Cerebellar cortex (tissue), 1 donor: ENCODE measurements around the gene RAD51AP1.
A peak's percentile ranks its signal among the peaks of the same experiment; 100 is the strongest.

ENCODE experiments used
- DNase-seq: peaks from one replicate; pipeline ENCODE4 v3.0.0-alpha.2; 2015; ENCODE audit warnings: low spot score

Gene RAD51AP1

GRCh38 chr12:4545195-4545594 lies 6.5 kb downstream of the RAD51AP1 start:
- no peak for DNase-seq

- no peak for DNase-seq
Measured at GRCh38 chr12:4552191-4552590, 13.5 kb downstream of the RAD51AP1 start.

- no peak for DNase-seq
Measured at GRCh38 chr12:4553943-4554342, 15.3 kb downstream of the RAD51AP1 start.

- no peak for DNase-seq
Measured at GRCh38 chr12:4555804-4556203, 17.1 kb downstream of the RAD51AP1 start.

- no peak for DNase-seq
Measured at GRCh38 chr12:4556735-4557530, 18.2 kb downstream of the RAD51AP1 start.

GRCh38 chr12:4557586-4557985 lies 18.9 kb downstream of the RAD51AP1 start:
- no peak for DNase-seq

- no peak for DNase-seq
Measured at GRCh38 chr12:4558171-4558570, 19.5 kb downstream of the RAD51AP1 start.

- DNase-seq = peak; percentile 9
Measured at GRCh38 chr12:4562034-4562657, 23.5 kb downstream of the RAD51AP1 start, which contains the start of gene DYRK4. DYRK4 (plus strand) TSS chr12:4562208; CDS start chr12:4562246, 38 bp downstream.

GRCh38 chr12:4563336-4563735 lies 24.6 kb downstream of the RAD51AP1 start:
- no peak for DNase-seq

- no peak for DNase-seq
Measured at GRCh38 chr12:4564818-4565217, 26.1 kb downstream of the RAD51AP1 start.

GRCh38 chr12:4566474-4566873 lies 27.8 kb downstream of the RAD51AP1 start:
- no peak for DNase-seq

- no peak for DNase-seq
Measured at GRCh38 chr12:4567073-4567881, 28.6 kb downstream of the RAD51AP1 start.

GRCh38 chr12:4569261-4569660 lies 30.6 kb downstream of the RAD51AP1 start:
- DNase-seq = no peak

GRCh38 chr12:4572680-4573079 lies 34.0 kb downstream of the RAD51AP1 start:
- no peak for DNase-seq

GRCh38 chr12:4579305-4580102 lies 40.8 kb downstream of the RAD51AP1 start:
- no peak for DNase-seq

GRCh38 chr12:4580281-4580688 lies 41.6 kb downstream of the RAD51AP1 start:
- no peak for DNase-seq

GRCh38 chr12:4584281-4584680 lies 45.6 kb downstream of the RAD51AP1 start:
- DNase-seq = no peak

- no peak for DNase-seq
Measured at GRCh38 chr12:4584896-4585295, 46.2 kb downstream of the RAD51AP1 start.

- DNase-seq = no peak
Measured at GRCh38 chr12:4586500-4586899, 47.8 kb downstream of the RAD51AP1 start.

- no peak for DNase-seq
Measured at GRCh38 chr12:4587108-4587507, 48.4 kb downstream of the RAD51AP1 start.

GRCh38 chr12:4588916-4589315 lies 50.2 kb downstream of the RAD51AP1 start:
- no peak for DNase-seq

GRCh38 chr12:4589941-4590340 lies 51.3 kb downstream of the RAD51AP1 start:
- DNase-seq = no peak
